T47D (cell line): ENCODE measurements around the gene DLG2.
A peak's percentile ranks its signal among the peaks of the same experiment; 100 is the strongest.

Experiments
- DNase-seq, 2 experiments: peaks; one replicate each; pipeline versions ENCODE4 v3.0.0 to v3.0.0-alpha.2; 2011 to 2012; ENCODE audit warnings: low read depth in 1 of 2, low spot score in 1 of 2
- JUND ChIP-seq: IDR thresholded peaks from 2 replicates; pipeline ENCODE4 v1.6.1; 2012; ENCODE audit warnings: low read depth
- in situ Hi-C: cut with HindIII; loops from 2 replicates; pipeline ENCODE4 v1.10.0; 2016; ENCODE audit warnings: low sequenced_read_pairs, low pct_unique_long_range_greater_than_20kb

DLG2 gene

GRCh38 chr11:83847467-83848034, 1779.6 kb downstream of the DLG2 start:
- no peak for DNase-seq
- in situ Hi-C loops = no loop called here
- no peak for TF ChIP-seq JUND

- no peak for DNase-seq
- in situ Hi-C loops = no loop called here
- TF ChIP-seq JUND = no peak
Measured at GRCh38 chr11:83845797-83846196, 1781.3 kb downstream of the DLG2 start.

- no peak for TF ChIP-seq JUND
- in situ Hi-C loops = no loop called here
- DNase-seq = no peak
Measured at GRCh38 chr11:83840326-83840725, 1786.8 kb downstream of the DLG2 start.

- DNase-seq = peak; percentile 70 to 81
- TF ChIP-seq JUND = no peak
- in situ Hi-C loops = no loop called here
Measured at GRCh38 chr11:83836883-83837654, 1790.1 kb downstream of the DLG2 start.

GRCh38 chr11:83836065-83836464, 1791.1 kb downstream of the DLG2 start:
- in situ Hi-C loops = no loop called here
- no peak for TF ChIP-seq JUND
- DNase-seq = no peak

GRCh38 chr11:83835423-83835822, 1791.7 kb downstream of the DLG2 start:
- in situ Hi-C loops = no loop called here
- no peak for TF ChIP-seq JUND
- no peak for DNase-seq

GRCh38 chr11:83831929-83832328, 1795.2 kb downstream of the DLG2 start:
- no peak for TF ChIP-seq JUND
- in situ Hi-C loops = no loop called here
- DNase-seq = no peak

- no peak for TF ChIP-seq JUND
- in situ Hi-C loops = no loop called here
- peak in 1 of 2 experiments; percentile 51 for DNase-seq
Measured at GRCh38 chr11:83827940-83828554, 1799.1 kb downstream of the DLG2 start.

- in situ Hi-C loops = no loop called here
- TF ChIP-seq JUND = no peak
- DNase-seq = no peak
Measured at GRCh38 chr11:83827520-83827919, 1799.6 kb downstream of the DLG2 start.

GRCh38 chr11:83826078-83826477, 1801.1 kb downstream of the DLG2 start:
- no peak for DNase-seq
- in situ Hi-C loops = no loop called here
- no peak for TF ChIP-seq JUND

- DNase-seq = no peak
- TF ChIP-seq JUND = no peak
- in situ Hi-C loops = no loop called here
Measured at GRCh38 chr11:83823461-83824025, 1803.6 kb downstream of the DLG2 start.

GRCh38 chr11:83819931-83820549, 1807.1 kb downstream of the DLG2 start:
- in situ Hi-C loops = no loop called here
- no peak for TF ChIP-seq JUND
- peak; percentile 40 to 81 for DNase-seq
